ENCODE data around the gene DGKI.

DNA sequence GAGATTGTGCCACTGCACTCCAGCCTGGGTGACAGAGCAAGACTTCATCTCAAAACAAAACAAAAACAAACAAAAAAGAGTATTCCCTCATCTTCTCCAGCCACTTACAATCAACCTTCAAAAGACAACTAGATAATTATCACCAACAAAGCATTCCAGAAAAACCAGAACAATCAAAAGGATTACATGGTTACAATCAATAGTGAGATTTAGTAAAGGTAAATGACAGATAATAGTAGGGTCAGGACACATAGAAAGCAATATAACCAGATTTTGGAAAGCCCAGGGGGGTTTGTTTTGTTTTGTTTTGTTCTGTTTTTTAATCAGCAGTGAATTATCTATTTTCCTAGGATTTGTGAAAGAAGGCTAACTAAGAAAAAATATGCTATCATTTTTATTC is 412.2 kb downstream of the DGKI start:
- TF ChIP-seq, protein P1, sequence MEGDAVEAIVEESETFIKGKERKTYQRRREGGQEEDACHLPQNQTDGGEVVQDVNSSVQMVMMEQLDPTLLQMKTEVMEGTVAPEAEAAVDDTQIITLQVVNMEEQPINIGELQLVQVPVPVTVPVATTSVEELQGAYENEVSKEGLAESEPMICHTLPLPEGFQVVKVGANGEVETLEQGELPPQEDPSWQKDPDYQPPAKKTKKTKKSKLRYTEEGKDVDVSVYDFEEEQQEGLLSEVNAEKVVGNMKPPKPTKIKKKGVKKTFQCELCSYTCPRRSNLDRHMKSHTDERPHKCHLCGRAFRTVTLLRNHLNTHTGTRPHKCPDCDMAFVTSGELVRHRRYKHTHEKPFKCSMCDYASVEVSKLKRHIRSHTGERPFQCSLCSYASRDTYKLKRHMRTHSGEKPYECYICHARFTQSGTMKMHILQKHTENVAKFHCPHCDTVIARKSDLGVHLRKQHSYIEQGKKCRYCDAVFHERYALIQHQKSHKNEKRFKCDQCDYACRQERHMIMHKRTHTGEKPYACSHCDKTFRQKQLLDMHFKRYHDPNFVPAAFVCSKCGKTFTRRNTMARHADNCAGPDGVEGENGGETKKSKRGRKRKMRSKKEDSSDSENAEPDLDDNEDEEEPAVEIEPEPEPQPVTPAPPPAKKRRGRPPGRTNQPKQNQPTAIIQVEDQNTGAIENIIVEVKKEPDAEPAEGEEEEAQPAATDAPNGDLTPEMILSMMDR (IDR thresholded peaks at IDR 0.05), result no peak
- no peak for TF ChIP-seq POLR2A (IDR thresholded peaks at IDR 0.05)

All from thyroid gland (tissue), 4 donors.